ENCODE results near the gene TMPRSS7. TPM values are rescaled to one million over a fixed set of nuclear protein-coding genes. Genes with fewer than 3 reads are reported as not detected.
A peak's percentile ranks its signal among the peaks of the same experiment; 100 is the strongest.

Gene TMPRSS7
- polyA plus RNA-seq, 1 donor: 0.48 TPM

GRCh38 chr3:112085735-112086075 is 51.2 kb downstream of the TMPRSS7 start:
- peaks cover 2% of the 10 kb centered on the region for H3K27me3 ChIP-seq (ENCODE audit: control insufficient read depth, insufficient read depth, low read length)
- H3K9me3 ChIP-seq (ENCODE audit: control insufficient read depth, low read depth, low read length): no peaks in the 10 kb centered on the region
- H3K36me3 ChIP-seq (ENCODE audit: control insufficient read depth, insufficient read depth, low read length): no peaks in the 10 kb centered on the region
- H3K4me1 ChIP-seq (ENCODE audit: control insufficient read depth, insufficient read depth, low read length): peaks cover 27% of the 10 kb centered on the region
- WGBS (ENCODE audit: insufficient coverage, low lambda C conversion rate): no CpG with 5 or more reads among the region's 12 CpGs
- peak overlapping the region; percentile 52 for H3K4me3 ChIP-seq (ENCODE audit: low read length)
- DNase-seq: peak in 1 of 2 donors; percentile 64
- H3K27ac ChIP-seq (ENCODE audit: low read length): peak overlapping the region; percentile 93

GRCh38 chr3:112086076-112086854 is 51.7 kb downstream of the TMPRSS7 start, which contains the start of gene C3orf52:
C3orf52 (plus strand) TSS chr3:112086389; CDS start chr3:112086408, 19 bp downstream.
- Histone ChIP-seq H3K4me1 (ENCODE audit: control insufficient read depth, insufficient read depth, low read length) (peaks cover 33% of the 10 kb centered on the region), H3K27me3 (ENCODE audit: control insufficient read depth, insufficient read depth, low read length) (peaks cover 2% of the 10 kb centered on the region), H3K4me3 (ENCODE audit: low read length) (peak within 1 kb of the TSS; percentile 52), H3K27ac (ENCODE audit: low read length) (peak within 1 kb of the TSS; percentile 93), H3K36me3 (ENCODE audit: control insufficient read depth, insufficient read depth, low read length) (no peaks in the 10 kb centered on the region), H3K9me3 (ENCODE audit: control insufficient read depth, low read depth, low read length) (no peaks in the 10 kb centered on the region)
- DNase-seq: peak; percentile 85 to 95
- WGBS (ENCODE audit: insufficient coverage, low lambda C conversion rate): no CpG with 5 or more reads among the region's 67 CpGs

GRCh38 chr3:112086875-112087524 is 52.5 kb downstream of the TMPRSS7 start:
- peaks cover 2% of the 10 kb centered on the region for H3K27me3 ChIP-seq (ENCODE audit: control insufficient read depth, insufficient read depth, low read length)
- 48% methylated on average over 2 of the region's 14 CpGs for WGBS (ENCODE audit: insufficient coverage, low lambda C conversion rate)
- no peak for DNase-seq

GRCh38 chr3:112087746-112088145 is 53.2 kb downstream of the TMPRSS7 start:
- no peak for DNase-seq
- H3K9me3 ChIP-seq (ENCODE audit: control insufficient read depth, low read depth, low read length): no peaks in the 10 kb centered on the region
- H3K4me1 ChIP-seq (ENCODE audit: control insufficient read depth, insufficient read depth, low read length): peaks cover 35% of the 10 kb centered on the region
- H3K4me3 ChIP-seq (ENCODE audit: low read length): peak overlapping the region; percentile 4
- no CpG with 5 or more reads among the region's 5 CpGs for WGBS (ENCODE audit: insufficient coverage, low lambda C conversion rate)
- no peak overlapping the region for H3K27ac ChIP-seq (ENCODE audit: low read length)
- H3K36me3 ChIP-seq (ENCODE audit: control insufficient read depth, insufficient read depth, low read length): no peaks in the 10 kb centered on the region
- H3K27me3 ChIP-seq (ENCODE audit: control insufficient read depth, insufficient read depth, low read length): peaks cover 2% of the 10 kb centered on the region

More at GRCh38 chr3:112086875-112087524, 52.5 kb downstream of the TMPRSS7 start:
- Histone ChIP-seq H3K9me3 (ENCODE audit: control insufficient read depth, low read depth, low read length) (no peaks in the 10 kb centered on the region), H3K4me1 (ENCODE audit: control insufficient read depth, insufficient read depth, low read length) (peaks cover 35% of the 10 kb centered on the region), H3K27ac (ENCODE audit: low read length) (peak overlapping the region; percentile 93), H3K36me3 (ENCODE audit: control insufficient read depth, insufficient read depth, low read length) (no peaks in the 10 kb centered on the region), H3K4me3 (ENCODE audit: low read length) (peak overlapping the region; percentile 52)

- Histone ChIP-seq H3K36me3 (ENCODE audit: control insufficient read depth, insufficient read depth, low read length) (no peaks in the 10 kb centered on the region), H3K27me3 (ENCODE audit: control insufficient read depth, insufficient read depth, low read length) (peaks cover 2% of the 10 kb centered on the region), H3K27ac (ENCODE audit: low read length) (no peak overlapping the region), H3K4me1 (ENCODE audit: control insufficient read depth, insufficient read depth, low read length) (peaks cover 37% of the 10 kb centered on the region), H3K9me3 (ENCODE audit: control insufficient read depth, low read depth, low read length) (no peaks in the 10 kb centered on the region), H3K4me3 (ENCODE audit: low read length) (no peak overlapping the region)
- DNase-seq: no peak
- WGBS (ENCODE audit: insufficient coverage, low lambda C conversion rate): no CpG with 5 or more reads among the region's 4 CpGs
Observed at GRCh38 chr3:112088944-112089343, 54.4 kb downstream of the TMPRSS7 start.

GRCh38 chr3:112089956-112090886 is 55.7 kb downstream of the TMPRSS7 start:
- peaks cover 2% of the 10 kb centered on the region for H3K27me3 ChIP-seq (ENCODE audit: control insufficient read depth, insufficient read depth, low read length)
- WGBS (ENCODE audit: insufficient coverage, low lambda C conversion rate): 60% methylated on average over 1 of the region's 9 CpGs
- no peaks in the 10 kb centered on the region for H3K9me3 ChIP-seq (ENCODE audit: control insufficient read depth, low read depth, low read length)
- no peaks in the 10 kb centered on the region for H3K36me3 ChIP-seq (ENCODE audit: control insufficient read depth, insufficient read depth, low read length)
- no peak overlapping the region for H3K4me3 ChIP-seq (ENCODE audit: low read length)
- H3K4me1 ChIP-seq (ENCODE audit: control insufficient read depth, insufficient read depth, low read length): peaks cover 28% of the 10 kb centered on the region
- peak; percentile 31 to 72 for DNase-seq
- H3K27ac ChIP-seq (ENCODE audit: low read length): peak overlapping the region; percentile 66

- Histone ChIP-seq H3K27ac (ENCODE audit: low read length) (peak overlapping the region; percentile 66), H3K4me1 (ENCODE audit: control insufficient read depth, insufficient read depth, low read length) (peaks cover 22% of the 10 kb centered on the region), H3K9me3 (ENCODE audit: control insufficient read depth, low read depth, low read length) (no peaks in the 10 kb centered on the region), H3K27me3 (ENCODE audit: control insufficient read depth, insufficient read depth, low read length) (peaks cover 2% of the 10 kb centered on the region), H3K4me3 (ENCODE audit: low read length) (no peak overlapping the region), H3K36me3 (ENCODE audit: control insufficient read depth, insufficient read depth, low read length) (no peaks in the 10 kb centered on the region)
- no CpG with 5 or more reads among the region's 6 CpGs for WGBS (ENCODE audit: insufficient coverage, low lambda C conversion rate)
- peak; percentile 35 to 74 for DNase-seq
Observed at GRCh38 chr3:112090887-112091586, 56.5 kb downstream of the TMPRSS7 start.

- Histone ChIP-seq H3K4me1 (ENCODE audit: control insufficient read depth, insufficient read depth, low read length) (peaks cover 27% of the 10 kb centered on the region), H3K9me3 (ENCODE audit: control insufficient read depth, low read depth, low read length) (no peaks in the 10 kb centered on the region), H3K27me3 (ENCODE audit: control insufficient read depth, insufficient read depth, low read length) (peaks cover 2% of the 10 kb centered on the region), H3K36me3 (ENCODE audit: control insufficient read depth, insufficient read depth, low read length) (no peaks in the 10 kb centered on the region), H3K4me3 (ENCODE audit: low read length) (no peak overlapping the region), H3K27ac (ENCODE audit: low read length) (no peak overlapping the region)
- DNase-seq: peak in 1 of 2 donors; percentile 52
- WGBS (ENCODE audit: insufficient coverage, low lambda C conversion rate): 44% methylated on average over 1 of the region's 6 CpGs
Observed at GRCh38 chr3:112092496-112093179, 58.1 kb downstream of the TMPRSS7 start.

- H3K36me3 ChIP-seq (ENCODE audit: control insufficient read depth, insufficient read depth, low read length): no peaks in the 10 kb centered on the region
- H3K27me3 ChIP-seq (ENCODE audit: control insufficient read depth, insufficient read depth, low read length): no peaks in the 10 kb centered on the region
- no peak for DNase-seq
- no peak overlapping the region for H3K27ac ChIP-seq (ENCODE audit: low read length)
- H3K4me3 ChIP-seq (ENCODE audit: low read length): no peak overlapping the region
- H3K9me3 ChIP-seq (ENCODE audit: control insufficient read depth, low read depth, low read length): no peaks in the 10 kb centered on the region
- H3K4me1 ChIP-seq (ENCODE audit: control insufficient read depth, insufficient read depth, low read length): peaks cover 32% of the 10 kb centered on the region
Observed at GRCh38 chr3:112093180-112093522, 58.6 kb downstream of the TMPRSS7 start.

Measured in large intestine (tissue), 3 donors.